ENCODE measurements around the gene KANK4.

The KANK4 gene

GRCh38 chr1:62299426-62300200, 19.6 kb downstream of the KANK4 start:
- Histone ChIP-seq H3K4me3 (ENCODE audit: low read length) (no peak overlapping the region), H3K36me3 (ENCODE audit: insufficient read depth, low read length) (no peaks in the 10 kb centered on the region), H3K9me3 (replicated peaks; ENCODE audit: low read length) (no peaks in the 10 kb centered on the region), H3K4me2 (ENCODE audit: low read length) (no peak overlapping the region), H3K27me3 (ENCODE audit: control insufficient read depth, insufficient read depth, low read length) (peaks cover 21% of the 10 kb centered on the region), H3K9ac (ENCODE audit: low read depth, low read length) (no peak overlapping the region), H3K4me1 (ENCODE audit: control insufficient read depth, insufficient read depth, low read length) (peaks cover 18% of the 10 kb centered on the region)

DNA sequence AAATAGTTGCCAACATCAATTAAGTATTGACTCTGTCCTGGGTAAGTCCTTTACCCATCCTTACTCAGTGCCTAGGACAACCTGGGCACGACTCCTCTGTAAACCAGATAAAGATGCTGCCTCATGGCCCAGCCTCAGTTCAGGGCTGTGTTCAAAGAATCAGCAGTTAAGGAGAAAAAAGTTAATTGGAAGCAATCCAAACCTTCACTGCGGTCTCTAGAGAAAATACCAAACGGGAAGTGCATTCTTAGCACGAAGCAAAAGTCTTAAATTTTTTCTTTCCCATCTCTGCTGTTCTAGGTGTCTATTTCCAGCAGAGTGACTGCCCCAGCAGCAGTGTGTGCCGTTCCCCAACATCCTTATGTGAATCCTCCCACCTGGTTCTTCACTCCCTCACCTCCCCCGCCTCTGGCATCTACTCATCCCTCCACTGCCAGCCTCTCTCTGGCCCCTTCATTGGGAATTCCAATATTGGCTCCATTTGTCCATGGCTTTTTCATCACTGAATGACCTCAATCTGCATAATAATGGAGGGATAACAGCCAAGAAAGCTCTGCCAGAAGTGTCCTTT, 23.2 kb downstream of the KANK4 start:
- H3K9ac ChIP-seq (ENCODE audit: low read depth, low read length), result no peak overlapping the region
- no peaks in the 10 kb centered on the region for H3K27me3 ChIP-seq (ENCODE audit: control insufficient read depth, insufficient read depth, low read length)

GRCh38 chr1:62294261-62294660, 25.0 kb downstream of the KANK4 start:
- Histone ChIP-seq H3K4me3 (ENCODE audit: low read length) (no peak overlapping the region), H3K4me2 (ENCODE audit: low read length) (no peak overlapping the region)

More for the DNA sequence above, 23.2 kb downstream of the KANK4 start:
- H3K4me3 ChIP-seq (ENCODE audit: low read length), result peak overlapping the region; percentile 21
- peak overlapping the region; percentile 68 for H3K4me2 ChIP-seq (ENCODE audit: low read length)
- H3K36me3 ChIP-seq (ENCODE audit: insufficient read depth, low read length), result no peaks in the 10 kb centered on the region
- H3K4me1 ChIP-seq (ENCODE audit: control insufficient read depth, insufficient read depth, low read length), result peaks cover 18% of the 10 kb centered on the region
- no peaks in the 10 kb centered on the region for H3K9me3 ChIP-seq (replicated peaks; ENCODE audit: low read length)

DNA sequence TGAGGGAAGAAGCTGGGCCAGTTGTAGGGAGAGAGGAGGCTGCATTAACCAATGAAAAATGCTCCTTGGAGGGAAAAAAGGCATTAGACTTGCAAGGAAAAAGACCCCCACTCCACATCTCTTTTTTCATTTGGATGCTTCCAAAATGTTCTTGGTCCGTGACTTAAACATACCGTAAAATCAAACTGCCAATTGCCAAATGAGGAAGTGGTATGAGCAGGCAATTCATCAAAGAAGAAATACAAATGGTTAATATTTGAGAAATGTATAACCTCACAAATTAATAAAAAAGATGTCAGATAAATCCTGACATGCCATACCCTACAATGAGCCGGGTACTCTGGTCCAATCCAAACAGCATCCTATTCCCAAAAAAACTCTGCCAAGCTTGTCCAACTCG, 30.6 kb downstream of the KANK4 start:
- no peaks in the 10 kb centered on the region for H3K9me3 ChIP-seq (replicated peaks; ENCODE audit: low read length)
- H3K4me1 ChIP-seq (ENCODE audit: control insufficient read depth, insufficient read depth, low read length), result no peaks in the 10 kb centered on the region
- H3K4me3 ChIP-seq (ENCODE audit: low read length), result no peak overlapping the region
- peaks cover 25% of the 10 kb centered on the region for H3K27me3 ChIP-seq (ENCODE audit: control insufficient read depth, insufficient read depth, low read length)
- H3K36me3 ChIP-seq (ENCODE audit: insufficient read depth, low read length), result no peaks in the 10 kb centered on the region
- no peak overlapping the region for H3K9ac ChIP-seq (ENCODE audit: low read depth, low read length)
- no peak overlapping the region for H3K4me2 ChIP-seq (ENCODE audit: low read length)

More at GRCh38 chr1:62294261-62294660, 25.0 kb downstream of the KANK4 start:
- Histone ChIP-seq H3K27me3 (ENCODE audit: control insufficient read depth, insufficient read depth, low read length) (no peaks in the 10 kb centered on the region), H3K4me1 (ENCODE audit: control insufficient read depth, insufficient read depth, low read length) (peaks cover 9% of the 10 kb centered on the region), H3K9ac (ENCODE audit: low read depth, low read length) (no peak overlapping the region), H3K9me3 (replicated peaks; ENCODE audit: low read length) (no peaks in the 10 kb centered on the region), H3K36me3 (ENCODE audit: insufficient read depth, low read length) (no peaks in the 10 kb centered on the region)

- Histone ChIP-seq H3K9me3 (replicated peaks; ENCODE audit: low read length) (no peaks in the 10 kb centered on the region), H3K4me3 (ENCODE audit: low read length) (no peak overlapping the region), H3K9ac (ENCODE audit: low read depth, low read length) (no peak overlapping the region), H3K4me1 (ENCODE audit: control insufficient read depth, insufficient read depth, low read length) (no peaks in the 10 kb centered on the region), H3K4me2 (ENCODE audit: low read length) (no peak overlapping the region), H3K27me3 (ENCODE audit: control insufficient read depth, insufficient read depth, low read length) (peaks cover 27% of the 10 kb centered on the region), H3K36me3 (ENCODE audit: insufficient read depth, low read length) (no peaks in the 10 kb centered on the region)
Measured at GRCh38 chr1:62288224-62288623, 31.0 kb downstream of the KANK4 start.

- no peaks in the 10 kb centered on the region for H3K36me3 ChIP-seq (ENCODE audit: insufficient read depth, low read length)
- H3K27me3 ChIP-seq (ENCODE audit: control insufficient read depth, insufficient read depth, low read length), result peaks cover 28% of the 10 kb centered on the region
- H3K4me2 ChIP-seq (ENCODE audit: low read length), result no peak overlapping the region
- peaks cover 3% of the 10 kb centered on the region for H3K4me1 ChIP-seq (ENCODE audit: control insufficient read depth, insufficient read depth, low read length)
- H3K9me3 ChIP-seq (replicated peaks; ENCODE audit: low read length), result no peaks in the 10 kb centered on the region
- H3K4me3 ChIP-seq (ENCODE audit: low read length), result no peak overlapping the region
- H3K9ac ChIP-seq (ENCODE audit: low read depth, low read length), result no peak overlapping the region
Measured at GRCh38 chr1:62286786-62287224, 32.4 kb downstream of the KANK4 start.

- H3K27me3 ChIP-seq (ENCODE audit: control insufficient read depth, insufficient read depth, low read length), result peaks cover 28% of the 10 kb centered on the region
- H3K9me3 ChIP-seq (replicated peaks; ENCODE audit: low read length), result no peaks in the 10 kb centered on the region
- no peaks in the 10 kb centered on the region for H3K36me3 ChIP-seq (ENCODE audit: insufficient read depth, low read length)
- H3K4me2 ChIP-seq (ENCODE audit: low read length), result no peak overlapping the region
- H3K4me1 ChIP-seq (ENCODE audit: control insufficient read depth, insufficient read depth, low read length), result peaks cover 3% of the 10 kb centered on the region
- no peak overlapping the region for H3K4me3 ChIP-seq (ENCODE audit: low read length)
- no peak overlapping the region for H3K9ac ChIP-seq (ENCODE audit: low read depth, low read length)
Measured at GRCh38 chr1:62285984-62286785, 33.0 kb downstream of the KANK4 start.

GRCh38 chr1:62285440-62285839, 33.8 kb downstream of the KANK4 start:
- Histone ChIP-seq H3K4me2 (ENCODE audit: low read length) (no peak overlapping the region), H3K27me3 (ENCODE audit: control insufficient read depth, insufficient read depth, low read length) (peaks cover 28% of the 10 kb centered on the region), H3K4me1 (ENCODE audit: control insufficient read depth, insufficient read depth, low read length) (peaks cover 3% of the 10 kb centered on the region), H3K9me3 (replicated peaks; ENCODE audit: low read length) (no peaks in the 10 kb centered on the region), H3K4me3 (ENCODE audit: low read length) (no peak overlapping the region), H3K9ac (ENCODE audit: low read depth, low read length) (no peak overlapping the region), H3K36me3 (ENCODE audit: insufficient read depth, low read length) (no peaks in the 10 kb centered on the region)

GRCh38 chr1:62283986-62284385, 35.2 kb downstream of the KANK4 start:
- no peak overlapping the region for H3K4me2 ChIP-seq (ENCODE audit: low read length)
- H3K9me3 ChIP-seq (replicated peaks; ENCODE audit: low read length), result no peaks in the 10 kb centered on the region
- H3K36me3 ChIP-seq (ENCODE audit: insufficient read depth, low read length), result no peaks in the 10 kb centered on the region
- peaks cover 3% of the 10 kb centered on the region for H3K4me1 ChIP-seq (ENCODE audit: control insufficient read depth, insufficient read depth, low read length)
- no peak overlapping the region for H3K4me3 ChIP-seq (ENCODE audit: low read length)
- H3K9ac ChIP-seq (ENCODE audit: low read depth, low read length), result no peak overlapping the region
- peaks cover 28% of the 10 kb centered on the region for H3K27me3 ChIP-seq (ENCODE audit: control insufficient read depth, insufficient read depth, low read length)

DNA sequence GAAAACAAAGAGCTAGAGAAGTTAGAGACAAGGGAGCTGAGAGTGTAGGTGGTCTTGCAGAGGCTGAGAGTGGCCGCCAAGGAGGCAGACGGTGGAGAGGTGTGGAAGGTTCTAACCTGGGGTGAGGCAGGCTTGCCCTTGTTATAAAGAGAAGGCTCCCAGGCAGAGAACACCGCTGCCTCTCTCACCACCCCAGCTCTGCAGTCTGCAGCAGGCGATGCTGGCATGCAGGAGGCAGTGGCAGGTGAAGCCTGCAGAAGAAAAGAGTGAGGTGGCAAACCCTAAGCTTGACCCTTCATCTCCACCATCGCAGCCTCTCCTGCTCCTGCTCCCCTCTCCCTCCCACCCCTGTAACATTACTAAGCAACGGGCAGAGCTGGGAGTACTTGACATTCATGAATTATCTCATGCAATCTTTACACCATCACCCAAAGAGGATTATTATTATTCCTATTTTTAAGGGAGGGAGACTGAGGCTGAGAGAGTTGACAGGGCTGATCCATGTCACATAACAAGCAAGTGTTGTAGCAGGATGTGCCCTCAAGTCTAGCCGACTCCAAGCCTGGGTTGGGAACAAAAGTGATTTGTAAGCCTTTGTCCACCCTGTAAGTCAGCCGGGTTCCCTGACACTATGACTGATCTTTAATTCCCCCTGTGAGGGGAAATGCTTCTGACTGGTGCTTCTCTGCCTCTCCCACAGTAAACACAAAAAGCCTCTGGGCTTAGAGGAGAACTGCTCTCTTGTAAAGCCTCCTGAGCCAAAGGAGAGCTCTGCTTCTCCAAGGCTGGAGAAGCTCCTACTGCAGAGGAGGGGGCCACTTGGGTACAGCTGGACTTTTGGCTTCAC, 36.1 kb downstream of the KANK4 start:
- no peak overlapping the region for H3K4me2 ChIP-seq (ENCODE audit: low read length)
- H3K27me3 ChIP-seq (ENCODE audit: control insufficient read depth, insufficient read depth, low read length), result peaks cover 26% of the 10 kb centered on the region
- H3K4me1 ChIP-seq (ENCODE audit: control insufficient read depth, insufficient read depth, low read length), result peaks cover 3% of the 10 kb centered on the region
- no peaks in the 10 kb centered on the region for H3K9me3 ChIP-seq (replicated peaks; ENCODE audit: low read length)
- H3K4me3 ChIP-seq (ENCODE audit: low read length), result no peak overlapping the region
- no peaks in the 10 kb centered on the region for H3K36me3 ChIP-seq (ENCODE audit: insufficient read depth, low read length)
- H3K9ac ChIP-seq (ENCODE audit: low read depth, low read length), result no peak overlapping the region
